ENCODE data around the gene XCL2.
"Not testable (repeated sequence)": the region's sequence is repeated elsewhere in the genome, so short reads cannot be mapped to it uniquely, and the experiment has no call there.

The XCL2 gene

GRCh38 chr1:168580290-168580689, 36.5 kb upstream of the XCL2 start:
- H3K4me1 ChIP-seq (ENCODE audit: control insufficient read depth, insufficient read depth, low read length); H3K9ac ChIP-seq (ENCODE audit: low read length in 2 of 2); H3K27me3 ChIP-seq (ENCODE audit: control insufficient read depth in 1 of 2, insufficient read depth in 2 of 2, low read length in 2 of 2): not testable (repeated sequence)

GRCh38 chr1:168578531-168579185, 34.9 kb upstream of the XCL2 start:
- H3K9ac ChIP-seq (ENCODE audit: low read length in 2 of 2); H3K27me3 ChIP-seq (ENCODE audit: control insufficient read depth in 1 of 2, insufficient read depth in 2 of 2, low read length in 2 of 2); H3K27ac ChIP-seq (ENCODE audit: low read length); H3K4me3 ChIP-seq (ENCODE audit: low read length in 2 of 2); H3K9me3 ChIP-seq (ENCODE audit: control insufficient read depth in 2 of 2, low read length in 2 of 2); H3K36me3 ChIP-seq (ENCODE audit: control insufficient read depth in 2 of 2, insufficient read depth in 2 of 2, low read length in 2 of 2); H3K4me1 ChIP-seq (ENCODE audit: control insufficient read depth, insufficient read depth, low read length): not testable (repeated sequence)

More at GRCh38 chr1:168580290-168580689, 36.5 kb upstream of the XCL2 start:
- not testable (repeated sequence) for H3K36me3 ChIP-seq (ENCODE audit: control insufficient read depth in 2 of 2, insufficient read depth in 2 of 2, low read length in 2 of 2); H3K9me3 ChIP-seq (ENCODE audit: control insufficient read depth in 2 of 2, low read length in 2 of 2); H3K27ac ChIP-seq (ENCODE audit: low read length); H3K4me3 ChIP-seq (ENCODE audit: low read length in 2 of 2)

- H3K4me3 ChIP-seq (ENCODE audit: low read length in 2 of 2); H3K36me3 ChIP-seq (ENCODE audit: control insufficient read depth in 2 of 2, insufficient read depth in 2 of 2, low read length in 2 of 2); H3K4me1 ChIP-seq (ENCODE audit: control insufficient read depth, insufficient read depth, low read length); H3K9me3 ChIP-seq (ENCODE audit: control insufficient read depth in 2 of 2, low read length in 2 of 2); H3K27me3 ChIP-seq (ENCODE audit: control insufficient read depth in 1 of 2, insufficient read depth in 2 of 2, low read length in 2 of 2); H3K9ac ChIP-seq (ENCODE audit: low read length in 2 of 2); H3K27ac ChIP-seq (ENCODE audit: low read length): not testable (repeated sequence)
Measured at GRCh38 chr1:168576245-168576688, 32.5 kb upstream of the XCL2 start, which contains the start of gene XCL1. TSS of gene XCL1 (plus strand) at chr1:168576605. CDS start at chr1:168576638, 33 bp downstream.

- H3K9me3 ChIP-seq (ENCODE audit: control insufficient read depth in 2 of 2, low read length in 2 of 2); H3K4me3 ChIP-seq (ENCODE audit: low read length in 2 of 2); H3K27me3 ChIP-seq (ENCODE audit: control insufficient read depth in 1 of 2, insufficient read depth in 2 of 2, low read length in 2 of 2); H3K4me1 ChIP-seq (ENCODE audit: control insufficient read depth, insufficient read depth, low read length); H3K9ac ChIP-seq (ENCODE audit: low read length in 2 of 2); H3K36me3 ChIP-seq (ENCODE audit: control insufficient read depth in 2 of 2, insufficient read depth in 2 of 2, low read length in 2 of 2); H3K27ac ChIP-seq (ENCODE audit: low read length): not testable (repeated sequence)
Measured at GRCh38 chr1:168574234-168574633, 30.4 kb upstream of the XCL2 start.

- Histone ChIP-seq H3K27me3 (ENCODE audit: control insufficient read depth in 1 of 2, insufficient read depth in 2 of 2, low read length in 2 of 2) (no peaks in the 10 kb centered on the region), H3K36me3 (ENCODE audit: control insufficient read depth in 2 of 2, insufficient read depth in 2 of 2, low read length in 2 of 2) (no peaks in the 10 kb centered on the region), H3K9me3 (ENCODE audit: control insufficient read depth in 2 of 2, low read length in 2 of 2) (no peaks in the 10 kb centered on the region), H3K4me1 (ENCODE audit: control insufficient read depth, insufficient read depth, low read length) (no peaks in the 10 kb centered on the region), H3K27ac (ENCODE audit: low read length) (no peak overlapping the region), H3K9ac (ENCODE audit: low read length in 2 of 2) (no peak overlapping the region), H3K4me3 (ENCODE audit: low read length in 2 of 2) (no peak overlapping the region)
Measured at GRCh38 chr1:168572633-168573032, 28.8 kb upstream of the XCL2 start.

- Histone ChIP-seq H3K4me3 (ENCODE audit: low read length in 2 of 2) (no peak overlapping the region), H3K9me3 (ENCODE audit: control insufficient read depth in 2 of 2, low read length in 2 of 2) (no peaks in the 10 kb centered on the region), H3K9ac (ENCODE audit: low read length in 2 of 2) (no peak overlapping the region), H3K27ac (ENCODE audit: low read length) (no peak overlapping the region), H3K4me1 (ENCODE audit: control insufficient read depth, insufficient read depth, low read length) (no peaks in the 10 kb centered on the region), H3K36me3 (ENCODE audit: control insufficient read depth in 2 of 2, insufficient read depth in 2 of 2, low read length in 2 of 2) (no peaks in the 10 kb centered on the region), H3K27me3 (ENCODE audit: control insufficient read depth in 1 of 2, insufficient read depth in 2 of 2, low read length in 2 of 2) (no peaks in the 10 kb centered on the region)
Measured at GRCh38 chr1:168570652-168571051, 26.9 kb upstream of the XCL2 start.

- no peaks in the 10 kb centered on the region for H3K36me3 ChIP-seq (ENCODE audit: control insufficient read depth in 2 of 2, insufficient read depth in 2 of 2, low read length in 2 of 2)
- no peaks in the 10 kb centered on the region for H3K27me3 ChIP-seq (ENCODE audit: control insufficient read depth in 1 of 2, insufficient read depth in 2 of 2, low read length in 2 of 2)
Measured at GRCh38 chr1:168568346-168568745, 24.5 kb upstream of the XCL2 start.

GRCh38 chr1:168567568-168567967, 23.8 kb upstream of the XCL2 start:
- no peak overlapping the region for H3K4me3 ChIP-seq (ENCODE audit: low read length in 2 of 2)
- H3K9ac ChIP-seq (ENCODE audit: low read length in 2 of 2): no peak overlapping the region
- H3K27ac ChIP-seq (ENCODE audit: low read length): no peak overlapping the region
- H3K27me3 ChIP-seq (ENCODE audit: control insufficient read depth in 1 of 2, insufficient read depth in 2 of 2, low read length in 2 of 2): no peaks in the 10 kb centered on the region
- H3K36me3 ChIP-seq (ENCODE audit: control insufficient read depth in 2 of 2, insufficient read depth in 2 of 2, low read length in 2 of 2): no peaks in the 10 kb centered on the region
- no peaks in the 10 kb centered on the region for H3K4me1 ChIP-seq (ENCODE audit: control insufficient read depth, insufficient read depth, low read length)
- H3K9me3 ChIP-seq (ENCODE audit: control insufficient read depth in 2 of 2, low read length in 2 of 2): no peaks in the 10 kb centered on the region

More at GRCh38 chr1:168568346-168568745, 24.5 kb upstream of the XCL2 start:
- Histone ChIP-seq H3K4me1 (ENCODE audit: control insufficient read depth, insufficient read depth, low read length) (no peaks in the 10 kb centered on the region), H3K9me3 (ENCODE audit: control insufficient read depth in 2 of 2, low read length in 2 of 2) (no peaks in the 10 kb centered on the region), H3K4me3 (ENCODE audit: low read length in 2 of 2) (no peak overlapping the region), H3K9ac (ENCODE audit: low read length in 2 of 2) (no peak overlapping the region), H3K27ac (ENCODE audit: low read length) (no peak overlapping the region)

GRCh38 chr1:168567007-168567406, 23.2 kb upstream of the XCL2 start:
- H3K9ac ChIP-seq (ENCODE audit: low read length in 2 of 2): no peak overlapping the region
- H3K4me1 ChIP-seq (ENCODE audit: control insufficient read depth, insufficient read depth, low read length): no peaks in the 10 kb centered on the region
- no peaks in the 10 kb centered on the region for H3K36me3 ChIP-seq (ENCODE audit: control insufficient read depth in 2 of 2, insufficient read depth in 2 of 2, low read length in 2 of 2)
- H3K27ac ChIP-seq (ENCODE audit: low read length): no peak overlapping the region
- H3K9me3 ChIP-seq (ENCODE audit: control insufficient read depth in 2 of 2, low read length in 2 of 2): no peaks in the 10 kb centered on the region
- H3K4me3 ChIP-seq (ENCODE audit: low read length in 2 of 2): no peak overlapping the region
- no peaks in the 10 kb centered on the region for H3K27me3 ChIP-seq (ENCODE audit: control insufficient read depth in 1 of 2, insufficient read depth in 2 of 2, low read length in 2 of 2)

- Histone ChIP-seq H3K27me3 (ENCODE audit: control insufficient read depth in 1 of 2, insufficient read depth in 2 of 2, low read length in 2 of 2) (no peaks in the 10 kb centered on the region), H3K36me3 (ENCODE audit: control insufficient read depth in 2 of 2, insufficient read depth in 2 of 2, low read length in 2 of 2) (no peaks in the 10 kb centered on the region), H3K4me1 (ENCODE audit: control insufficient read depth, insufficient read depth, low read length) (no peaks in the 10 kb centered on the region), H3K27ac (ENCODE audit: low read length) (no peak overlapping the region), H3K9me3 (ENCODE audit: control insufficient read depth in 2 of 2, low read length in 2 of 2) (no peaks in the 10 kb centered on the region), H3K4me3 (ENCODE audit: low read length in 2 of 2) (no peak overlapping the region), H3K9ac (ENCODE audit: low read length in 2 of 2) (no peak overlapping the region)
Measured at GRCh38 chr1:168565825-168566224, 22.0 kb upstream of the XCL2 start.

- Histone ChIP-seq H3K36me3 (ENCODE audit: control insufficient read depth in 2 of 2, insufficient read depth in 2 of 2, low read length in 2 of 2) (no peaks in the 10 kb centered on the region), H3K4me3 (ENCODE audit: low read length in 2 of 2) (no peak overlapping the region), H3K27me3 (ENCODE audit: control insufficient read depth in 1 of 2, insufficient read depth in 2 of 2, low read length in 2 of 2) (no peaks in the 10 kb centered on the region), H3K4me1 (ENCODE audit: control insufficient read depth, insufficient read depth, low read length) (no peaks in the 10 kb centered on the region), H3K27ac (ENCODE audit: low read length) (no peak overlapping the region), H3K9ac (ENCODE audit: low read length in 2 of 2) (no peak overlapping the region), H3K9me3 (ENCODE audit: control insufficient read depth in 2 of 2, low read length in 2 of 2) (no peaks in the 10 kb centered on the region)
Measured at GRCh38 chr1:168561989-168562388, 18.2 kb upstream of the XCL2 start.
